ENCODE measurements around the gene DPEP2NB.

DPEP2NB gene

DNA sequence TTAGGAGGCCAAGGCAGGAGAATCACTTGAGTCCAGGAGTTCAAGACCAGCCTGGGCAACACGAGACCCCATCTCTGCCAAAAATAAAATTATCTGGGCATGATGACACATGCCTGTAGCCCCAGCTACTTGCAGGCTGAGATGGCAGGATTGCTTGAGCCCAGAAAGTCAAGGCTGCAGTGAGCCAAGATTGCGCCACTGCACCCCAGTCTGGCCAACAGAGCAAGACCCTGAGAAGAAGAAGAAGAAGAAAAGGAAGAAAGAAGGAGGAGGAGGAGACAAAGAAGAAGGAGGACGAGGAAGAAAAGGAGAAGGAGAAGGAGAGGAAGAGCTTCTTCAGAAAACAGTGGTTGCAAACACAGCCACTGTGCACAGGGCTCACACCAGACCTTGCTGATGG is 27.0 kb downstream of the DPEP2NB start:
- FAIRE-seq (no peak), DNase-seq (ENCODE audit: insufficient read length, low spot score) (no peak)
- TF ChIP-seq, protein P1, sequence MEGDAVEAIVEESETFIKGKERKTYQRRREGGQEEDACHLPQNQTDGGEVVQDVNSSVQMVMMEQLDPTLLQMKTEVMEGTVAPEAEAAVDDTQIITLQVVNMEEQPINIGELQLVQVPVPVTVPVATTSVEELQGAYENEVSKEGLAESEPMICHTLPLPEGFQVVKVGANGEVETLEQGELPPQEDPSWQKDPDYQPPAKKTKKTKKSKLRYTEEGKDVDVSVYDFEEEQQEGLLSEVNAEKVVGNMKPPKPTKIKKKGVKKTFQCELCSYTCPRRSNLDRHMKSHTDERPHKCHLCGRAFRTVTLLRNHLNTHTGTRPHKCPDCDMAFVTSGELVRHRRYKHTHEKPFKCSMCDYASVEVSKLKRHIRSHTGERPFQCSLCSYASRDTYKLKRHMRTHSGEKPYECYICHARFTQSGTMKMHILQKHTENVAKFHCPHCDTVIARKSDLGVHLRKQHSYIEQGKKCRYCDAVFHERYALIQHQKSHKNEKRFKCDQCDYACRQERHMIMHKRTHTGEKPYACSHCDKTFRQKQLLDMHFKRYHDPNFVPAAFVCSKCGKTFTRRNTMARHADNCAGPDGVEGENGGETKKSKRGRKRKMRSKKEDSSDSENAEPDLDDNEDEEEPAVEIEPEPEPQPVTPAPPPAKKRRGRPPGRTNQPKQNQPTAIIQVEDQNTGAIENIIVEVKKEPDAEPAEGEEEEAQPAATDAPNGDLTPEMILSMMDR (IDR thresholded peaks at IDR 0.05; ENCODE audit: insufficient read depth, missing control alignments): no peak

DNA sequence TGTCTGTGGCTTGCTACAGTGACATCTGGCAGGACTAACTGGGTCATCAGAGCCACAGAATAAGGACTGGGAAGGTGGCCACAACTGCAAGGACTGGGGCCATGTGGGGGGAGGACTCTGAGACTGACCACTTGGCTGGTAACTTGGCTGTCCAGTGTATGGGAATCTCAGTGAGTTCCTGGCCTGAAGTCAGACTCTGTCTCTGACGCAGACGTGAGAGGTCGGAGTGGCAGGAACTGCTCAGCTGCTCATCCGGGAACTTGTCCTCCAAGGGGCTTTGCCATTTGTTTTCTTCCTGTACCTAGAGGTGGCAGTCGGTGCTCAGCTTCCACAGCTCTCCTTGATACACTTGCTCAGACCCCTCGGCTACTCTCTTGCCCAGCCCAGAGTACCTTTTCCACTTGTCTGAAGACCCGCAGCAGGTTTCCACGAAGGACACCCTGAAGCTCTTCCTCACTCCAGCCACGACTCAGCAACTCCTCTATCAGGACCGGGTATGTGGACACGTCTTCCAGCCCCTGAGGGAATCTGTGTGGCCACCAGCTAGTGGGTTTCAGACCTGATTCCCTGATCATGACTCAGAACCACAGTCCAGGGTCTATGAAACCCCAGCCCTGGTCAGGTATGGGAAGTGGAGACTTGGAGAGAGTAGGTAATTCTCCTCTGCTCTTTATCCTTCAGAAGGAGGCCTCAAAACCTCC is 28.1 kb downstream of the DPEP2NB start:
- TF ChIP-seq, protein P1 (IDR thresholded peaks at IDR 0.05; ENCODE audit: insufficient read depth, missing control alignments): no peak
- DNase-seq (ENCODE audit: insufficient read length, low spot score) (no peak), FAIRE-seq (no peak)

DNA sequence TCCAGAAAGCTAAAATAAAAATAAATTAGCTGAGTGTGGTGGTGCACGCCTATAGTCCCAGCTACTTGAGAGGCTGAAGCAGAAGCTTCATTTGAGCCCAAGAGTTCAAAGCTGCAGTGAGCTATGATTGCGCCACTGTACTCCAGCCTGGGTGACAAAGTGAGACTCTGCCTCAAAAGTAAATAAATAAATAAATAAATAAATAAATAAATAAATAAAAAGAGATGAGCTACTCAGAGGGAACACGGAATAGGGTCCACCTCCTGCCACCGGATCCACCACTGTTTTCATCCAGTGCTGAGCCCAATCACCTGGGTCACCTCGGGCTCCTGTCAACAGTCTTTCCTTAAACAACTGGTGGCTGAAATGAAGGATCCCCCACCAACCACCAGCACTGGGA is 28.8 kb downstream of the DPEP2NB start:
- no peak for DNase-seq (ENCODE audit: insufficient read length, low spot score)
- no peak for FAIRE-seq
- TF ChIP-seq, protein P1 (IDR thresholded peaks at IDR 0.05; ENCODE audit: insufficient read depth, missing control alignments): no peak

DNA sequence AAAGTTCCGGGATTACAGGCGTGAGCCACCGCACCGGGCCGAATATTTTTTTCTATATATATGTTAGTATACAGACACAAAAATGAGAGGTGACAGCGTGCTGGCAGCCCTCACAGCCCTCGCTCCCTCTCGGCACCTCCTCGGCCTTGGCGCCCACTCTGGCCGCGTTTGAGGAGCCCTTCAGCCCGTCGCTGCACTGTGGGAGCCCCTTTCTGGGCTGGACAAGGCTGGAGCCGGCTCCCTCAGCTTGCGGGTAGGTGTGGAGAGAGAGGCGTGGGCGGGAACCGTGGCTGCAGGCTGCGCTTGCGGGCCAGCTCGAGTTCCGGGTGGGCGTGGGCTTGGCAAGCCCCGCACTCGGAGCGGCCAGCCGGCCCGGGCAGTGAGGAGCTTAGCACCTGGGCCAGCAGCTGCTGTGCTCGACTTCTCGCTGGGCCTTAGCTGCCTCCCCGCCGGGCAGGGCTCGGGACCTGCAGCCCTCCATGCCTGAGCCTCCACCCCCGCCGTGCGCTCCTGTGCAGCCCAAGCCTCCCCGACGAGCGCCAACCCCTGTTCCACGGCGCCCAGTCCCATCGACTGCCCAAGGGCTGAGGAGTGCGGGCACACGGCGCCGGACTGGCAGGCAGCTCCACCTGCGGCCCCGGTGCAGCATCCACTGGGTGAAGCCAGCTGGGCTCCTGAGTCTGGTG is 33.6 kb downstream of the DPEP2NB start:
- no peak for DNase-seq (ENCODE audit: insufficient read length, low spot score)
- no peak for FAIRE-seq
- TF ChIP-seq, protein P1 (IDR thresholded peaks at IDR 0.05; ENCODE audit: insufficient read depth, missing control alignments): no peak

DNA sequence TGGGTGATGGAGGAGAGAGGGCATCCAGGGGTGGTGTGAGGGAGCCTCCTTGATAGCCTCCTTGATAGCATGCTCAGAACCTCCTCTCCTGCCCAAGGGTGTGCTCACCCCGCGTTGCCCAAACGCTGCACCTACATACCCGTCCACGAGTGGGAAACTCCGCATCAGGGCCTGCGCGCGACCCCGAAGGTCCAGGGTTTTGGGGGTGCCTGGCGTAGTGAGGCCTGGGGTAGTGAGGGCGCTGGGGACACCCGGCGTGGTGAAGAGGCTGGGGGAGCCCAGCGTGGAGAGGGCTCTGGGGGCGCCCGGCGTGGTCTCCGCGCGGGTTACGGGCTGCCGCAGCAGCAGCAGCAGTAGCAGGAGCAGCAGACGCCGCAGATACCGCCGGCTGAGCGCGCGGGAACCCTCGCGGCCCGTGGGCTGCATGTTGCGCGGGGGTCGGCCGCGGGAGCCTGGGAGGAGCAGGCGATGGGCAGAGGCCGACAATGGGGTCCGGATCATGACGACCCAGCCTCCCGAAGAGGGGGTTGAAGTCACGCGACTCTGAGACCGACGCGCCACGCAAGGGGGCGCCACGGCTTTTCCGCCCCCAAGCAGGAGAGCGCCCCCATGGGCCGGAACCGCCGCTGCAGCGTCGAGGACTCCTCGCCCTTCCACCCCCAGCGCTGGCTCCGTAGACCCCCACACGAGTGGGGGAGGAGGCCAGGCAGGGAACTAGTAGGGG is 35.6 kb downstream of the DPEP2NB start, which contains the start of gene DPEP3:
DPEP3 (minus strand) TSS at position 545 of the 724 bp plus-strand sequence; CDS start at position 426, 119 bp downstream.
- DNase-seq (ENCODE audit: insufficient read length, low spot score) (no peak), FAIRE-seq (no peak)
- TF ChIP-seq, protein P1 (IDR thresholded peaks at IDR 0.05; ENCODE audit: insufficient read depth, missing control alignments): no peak

DNA sequence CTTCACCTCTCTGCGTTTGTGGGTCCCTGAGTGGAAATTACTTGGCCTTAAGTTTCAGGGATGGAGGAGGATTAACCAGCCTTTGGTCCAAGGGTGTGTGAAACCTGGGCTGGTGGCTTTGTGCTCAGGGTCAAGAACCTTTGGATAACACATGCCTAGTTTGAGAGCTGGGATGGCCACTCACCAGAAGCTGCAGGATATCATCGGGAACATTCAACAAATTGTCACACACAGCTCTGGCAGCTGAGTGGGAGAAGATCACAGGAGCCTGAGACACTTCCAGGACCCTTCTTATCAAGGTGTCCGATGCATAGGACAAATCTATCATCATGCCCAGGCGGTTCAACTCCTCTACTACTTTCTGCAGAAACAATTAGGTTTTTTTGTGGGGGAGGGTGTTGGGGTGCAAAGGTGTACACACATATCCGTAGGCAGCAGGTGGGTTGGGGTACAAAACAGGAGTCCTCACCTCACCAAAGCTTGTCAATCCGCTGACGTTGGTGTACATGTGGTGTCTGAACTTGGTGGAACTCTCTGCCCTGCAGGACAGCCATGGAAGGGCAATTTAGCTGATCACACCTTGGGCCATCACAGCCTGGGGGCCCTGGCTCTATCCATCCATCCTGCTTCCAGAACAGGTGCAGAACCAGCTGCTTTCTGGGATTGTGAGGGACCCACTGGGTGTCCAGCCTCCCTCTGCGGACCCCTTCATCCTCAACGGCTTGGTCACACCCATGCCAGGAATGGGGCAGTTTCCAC is 38.1 kb downstream of the DPEP2NB start:
- FAIRE-seq: no peak
- TF ChIP-seq, protein P1 (IDR thresholded peaks at IDR 0.05; ENCODE audit: insufficient read depth, missing control alignments): no peak
- no peak for DNase-seq (ENCODE audit: insufficient read length, low spot score)
